GM12872 (cell line): ENCODE data around the gene ANKRD53.

ENCODE experiments used
- CTCF ChIP-seq: IDR thresholded peaks from 3 replicates; pipeline ENCODE4 v1.5.1; 2011; ENCODE audit warnings: low read depth, mild to moderate bottlenecking, low read length, moderate library complexity; ENCODE audit not compliant: insufficient read depth

ANKRD53 gene

GRCh38 chr2:71005271-71006202 lies 27.1 kb downstream of the ANKRD53 start:
- no peak for TF ChIP-seq CTCF

GRCh38 chr2:71006323-71006722 lies 27.9 kb downstream of the ANKRD53 start:
- TF ChIP-seq CTCF, result no peak

GRCh38 chr2:71006955-71007799 lies 28.7 kb downstream of the ANKRD53 start:
- TF ChIP-seq CTCF, result no peak

- TF ChIP-seq CTCF, result no peak
These were observed 29.9 kb downstream of the ANKRD53 start for GRCh38 chr2:71008342-71008741.

- TF ChIP-seq CTCF, result no peak
These were observed 40.2 kb downstream of the ANKRD53 start for GRCh38 chr2:71018625-71019024.

- peak; percentile 51; the same call in 2 of the 3 replicates for TF ChIP-seq CTCF
These were observed 45.3 kb downstream of the ANKRD53 start for GRCh38 chr2:71023553-71024243.
